GM19025 (cell line): Measurements from ENCODE around the gene HGS.
"Not testable (repeated sequence)": the region's sequence is repeated elsewhere in the genome, so short reads cannot be mapped to it uniquely, and the experiment has no call there.

ENCODE experiments used
- ATAC-seq: cut with Tn5 transposase; IDR thresholded peaks from one replicate; pipeline ENCODE4 v1.9.1; 2021; ENCODE audit warnings: mild to moderate bottlenecking, low read depth, moderate library complexity; ENCODE audit not compliant: unreplicated experiment

The HGS gene

DNA sequence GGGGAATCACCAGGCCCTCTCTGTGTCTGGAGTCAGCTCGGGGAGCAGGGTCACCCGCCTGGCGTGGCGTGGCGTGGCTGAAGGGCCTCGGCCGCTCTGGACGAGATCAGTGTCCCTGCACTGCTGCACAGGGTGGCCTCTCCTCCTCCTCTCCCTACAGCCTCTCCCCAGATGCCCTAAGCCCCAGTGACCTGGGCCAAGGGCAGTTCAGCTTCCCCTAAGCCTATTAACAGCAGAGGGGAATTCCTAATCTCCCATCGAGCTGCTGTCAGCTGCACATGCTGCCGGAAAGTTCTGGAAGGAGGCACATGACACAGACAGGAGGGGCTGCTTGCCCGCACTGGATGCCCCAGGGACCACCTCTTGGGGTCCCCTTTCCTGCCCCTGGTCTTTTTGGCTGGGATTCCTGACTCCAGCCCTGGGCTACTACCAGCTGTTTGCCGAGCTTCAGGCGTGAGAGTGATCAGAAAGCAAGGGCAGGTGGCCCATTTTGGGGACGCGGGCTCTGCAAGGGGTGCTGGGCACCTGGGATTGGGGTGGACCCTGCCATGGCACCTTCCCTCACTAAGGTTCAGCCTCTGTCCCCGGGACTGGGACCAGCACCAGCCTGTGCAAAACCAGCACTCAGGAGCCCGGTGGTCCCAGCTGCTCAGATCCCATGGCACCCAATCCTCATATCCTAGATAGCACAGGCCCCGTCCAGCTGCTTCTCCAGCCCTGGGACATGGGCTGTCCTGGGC, 28.3 kb upstream of the HGS start:
- no peak for ATAC-seq

DNA sequence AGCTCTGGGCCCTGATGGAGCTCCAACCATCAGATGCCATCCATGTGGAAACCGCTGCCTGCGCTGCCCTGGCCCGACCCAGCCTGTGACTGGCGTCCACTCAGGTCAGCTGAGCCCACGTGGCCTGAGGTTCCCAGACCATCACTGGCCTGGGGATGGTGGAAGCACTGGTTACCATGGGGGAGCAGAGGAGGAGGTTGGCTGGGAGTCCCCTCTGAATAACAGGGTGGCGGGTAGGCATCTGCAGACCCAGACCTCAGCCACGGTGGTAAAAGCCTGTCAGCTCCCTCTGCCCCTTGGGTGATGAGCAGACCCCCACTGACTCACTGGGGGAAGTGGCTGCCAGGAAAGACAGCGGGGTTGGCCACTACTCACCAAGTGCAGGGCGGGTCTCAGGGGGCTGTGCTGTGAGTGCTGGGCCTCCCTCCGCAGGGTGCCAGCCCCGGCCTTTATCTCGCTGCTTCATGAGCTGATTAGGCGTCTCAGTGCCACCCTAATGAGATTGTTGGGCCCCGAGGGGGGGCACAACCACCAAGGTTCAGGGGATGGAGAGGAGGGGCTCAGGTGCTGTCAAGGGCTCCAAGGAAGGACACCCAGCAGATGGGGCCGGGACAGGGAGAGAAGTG, 27.6 kb upstream of the HGS start, which contains the start of gene PDE6G:
TSS of gene PDE6G (minus strand) at position 425 of the 626 bp plus-strand sequence. CDS start 3,237 bp downstream, outside the sequence.
- ATAC-seq, result no peak

DNA sequence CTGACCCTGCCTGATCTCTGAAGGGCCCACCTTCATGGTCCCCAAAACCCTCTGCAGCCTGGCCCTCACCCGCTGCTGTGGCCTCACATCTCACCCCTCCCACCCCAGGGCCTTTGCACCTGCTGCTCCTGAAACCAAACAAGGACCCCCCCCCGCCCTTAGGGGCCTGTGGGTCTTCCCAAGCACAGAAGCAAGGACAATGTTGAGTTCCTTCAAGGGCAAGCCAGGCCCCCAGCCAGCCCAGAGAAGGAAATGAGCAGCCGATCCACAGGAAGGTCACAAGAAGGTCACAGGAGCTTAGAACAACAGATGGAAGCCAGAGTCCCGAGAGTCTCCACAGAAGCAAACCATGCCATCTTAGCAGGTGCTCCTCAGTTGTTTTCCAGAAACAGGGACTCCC, 27.0 kb upstream of the HGS start:
- ATAC-seq, result no peak

DNA sequence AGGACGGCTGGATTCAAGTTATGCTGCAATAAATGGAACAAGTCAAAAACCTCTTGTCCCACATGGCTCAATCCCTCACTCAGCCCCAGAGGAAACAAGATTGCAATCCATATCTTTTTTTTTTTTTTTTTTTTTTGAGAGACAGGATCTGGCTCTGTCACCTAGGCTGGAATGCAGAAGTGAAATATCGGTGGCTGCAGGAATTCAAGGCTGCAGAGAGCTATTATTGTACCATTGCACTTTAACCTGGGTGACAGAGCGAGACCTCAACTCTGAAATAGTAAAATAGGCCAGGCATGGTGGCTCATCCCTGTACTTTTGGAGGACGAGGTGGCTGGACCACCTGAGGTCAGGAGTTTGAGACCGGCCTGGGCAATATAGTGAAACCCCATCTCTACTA, 24.8 kb upstream of the HGS start:
- ATAC-seq, result no peak

DNA sequence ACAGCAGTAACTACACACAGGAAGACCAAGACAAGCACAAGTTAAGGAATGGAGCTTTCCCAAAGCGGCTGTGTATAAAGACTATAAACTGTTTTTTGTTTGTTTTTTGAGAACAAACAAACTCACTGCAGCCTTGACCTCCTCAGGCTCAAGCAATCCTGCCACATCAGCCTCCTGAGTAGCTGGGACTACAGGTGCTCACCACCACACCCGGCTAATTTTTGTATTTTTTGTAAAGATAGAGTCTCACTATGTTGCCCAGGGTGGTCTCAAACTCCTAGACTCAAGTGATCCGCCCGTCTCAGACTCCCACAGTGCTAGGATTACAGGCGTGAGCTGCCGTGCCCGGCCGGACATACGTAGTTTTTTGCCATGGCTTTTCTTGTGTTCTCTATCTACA, 23.4 kb upstream of the HGS start:
- ATAC-seq, result no peak

DNA sequence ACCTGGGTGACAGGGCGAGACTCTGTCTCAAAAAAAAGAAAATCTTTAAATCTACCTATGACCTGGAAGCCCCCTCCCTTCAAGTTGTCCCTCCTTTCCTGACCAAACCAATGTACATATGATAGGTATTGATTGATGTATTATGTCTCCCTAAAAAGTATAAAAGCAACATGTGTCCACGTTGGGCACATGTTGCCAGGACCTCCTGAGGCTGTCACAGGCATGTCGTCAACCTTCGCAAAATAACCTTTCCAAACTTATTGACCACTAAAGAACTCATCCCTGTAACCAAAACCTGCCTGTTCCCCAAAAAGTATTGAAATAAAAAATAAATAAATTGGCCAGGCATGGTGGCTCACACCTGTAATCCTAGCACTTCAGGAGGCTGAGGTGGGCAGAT, 21.8 kb upstream of the HGS start:
- no peak for ATAC-seq

DNA sequence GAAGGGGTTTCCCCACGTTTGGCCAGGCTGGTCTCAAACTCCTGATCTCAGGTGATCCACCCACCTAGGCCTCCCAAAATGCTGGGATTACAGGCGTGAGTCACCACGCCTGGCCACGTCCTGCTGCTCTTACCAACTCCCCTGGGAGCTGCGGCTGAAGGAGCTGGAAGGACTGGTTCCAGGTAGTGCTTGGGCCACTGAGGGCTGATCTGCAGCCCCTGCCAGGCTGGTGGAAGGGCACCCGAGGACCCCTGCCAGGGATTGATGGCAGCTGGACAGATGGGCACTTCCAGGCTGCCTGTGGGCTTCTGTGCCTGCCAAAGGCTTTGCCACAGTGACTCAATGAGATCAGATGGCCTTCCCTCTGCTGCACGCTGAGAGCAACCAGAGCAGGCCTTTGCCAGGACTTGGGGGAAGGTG, 19.8 kb upstream of the HGS start:
- no peak for ATAC-seq

DNA sequence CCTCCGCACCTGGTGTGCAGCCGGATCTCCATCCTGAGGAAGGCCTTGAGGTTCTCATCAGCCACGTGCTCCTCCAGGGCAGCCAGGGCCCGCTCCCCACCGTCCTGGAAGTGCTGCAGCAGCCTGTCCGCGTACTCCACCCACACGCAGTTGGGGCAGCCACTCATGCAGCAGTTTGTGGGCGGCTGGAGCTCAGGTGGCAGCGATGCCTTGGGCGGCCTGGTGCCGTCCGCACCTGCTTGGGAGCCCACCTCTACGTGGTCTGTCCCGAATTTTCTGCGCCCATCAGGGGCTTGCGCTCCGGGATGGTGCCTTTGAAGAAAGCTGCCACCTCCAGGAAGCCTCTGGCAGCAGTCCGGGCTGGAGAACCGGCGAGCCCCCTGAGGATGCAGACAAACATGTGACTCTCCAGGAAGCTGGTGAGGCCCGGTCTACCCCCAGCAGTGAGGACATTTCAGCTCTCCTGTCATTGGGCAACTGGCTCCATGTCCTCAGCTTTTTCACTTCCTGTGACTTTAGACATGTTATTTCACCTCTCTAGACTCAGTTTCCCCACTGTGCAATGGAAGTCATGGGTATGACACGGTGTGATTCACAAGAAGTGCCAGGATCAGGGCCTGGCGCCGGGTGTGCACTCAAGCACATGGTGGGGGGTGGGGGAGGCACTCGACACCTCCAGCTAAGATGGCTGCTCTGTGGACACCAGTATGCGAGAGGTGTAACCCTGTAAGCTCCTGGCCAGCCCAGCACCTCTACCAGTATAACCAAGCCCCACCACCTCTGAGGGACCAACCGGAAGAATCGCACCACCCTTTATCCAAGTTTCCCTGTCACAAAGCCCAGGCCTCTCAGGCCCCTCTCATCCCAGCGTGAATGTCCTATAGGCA, 18.4 kb upstream of the HGS start:
- ATAC-seq, result no peak

DNA sequence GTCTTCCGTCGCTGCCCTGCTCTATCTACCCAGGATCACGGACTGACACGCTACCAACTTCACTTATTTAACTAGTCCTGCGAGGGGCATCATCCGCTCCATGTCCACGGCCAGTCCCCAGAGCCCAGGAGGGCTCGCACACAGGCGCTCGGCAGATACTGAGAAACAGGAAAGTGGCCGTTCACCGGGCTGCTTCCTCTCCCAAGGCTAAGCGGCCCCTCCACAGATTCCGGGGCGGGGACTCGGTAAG, 17.8 kb upstream of the HGS start:
- ATAC-seq, result no peak

DNA sequence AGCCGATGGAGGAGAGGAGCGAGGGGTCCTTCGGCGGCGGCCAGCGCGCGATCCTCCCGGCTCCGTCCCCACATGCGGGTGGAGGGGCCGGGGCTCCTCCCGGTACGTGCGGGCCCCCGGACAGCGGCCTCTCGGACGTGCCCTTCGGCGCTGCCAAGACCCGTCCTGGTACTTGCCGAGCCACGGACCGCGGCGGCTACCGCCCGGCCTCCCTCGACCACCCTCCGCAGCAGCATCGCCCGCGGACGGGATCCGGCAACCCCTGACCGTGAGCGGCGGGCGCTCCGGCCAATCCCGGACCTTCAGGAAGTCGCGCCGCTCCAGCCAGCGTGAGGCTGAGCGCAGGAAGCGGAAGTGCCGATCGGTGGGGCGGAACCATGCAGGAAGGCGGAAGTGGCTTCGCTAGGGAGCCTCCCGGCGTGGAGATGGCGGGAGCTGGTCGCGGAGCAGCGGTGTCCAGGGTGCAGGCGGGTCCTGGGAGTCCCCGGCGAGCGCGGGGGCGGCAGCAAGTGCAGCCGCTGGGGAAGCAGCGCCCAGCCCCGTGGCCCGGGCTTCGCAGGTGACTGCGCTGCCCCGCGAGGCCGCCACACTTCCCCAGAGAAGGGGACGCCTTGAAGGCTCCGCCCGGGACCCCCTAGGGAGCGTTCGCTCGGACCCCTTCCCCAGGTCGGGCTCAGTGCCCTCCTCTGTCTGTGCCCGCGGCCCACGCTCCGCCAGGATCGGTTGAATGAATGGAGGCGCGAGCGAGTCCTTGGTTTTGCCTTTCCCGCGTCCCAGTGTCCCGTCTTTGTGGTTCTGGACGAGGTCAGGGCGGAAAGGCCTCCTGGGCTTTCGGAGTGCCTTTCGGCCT, 17.2 kb upstream of the HGS start, which contains the start of the genes CCDC137 and OXLD1:
TSS of gene CCDC137 (plus strand) at position 396 of the 850 bp plus-strand sequence. CDS start at position 426, 30 bp downstream.
TSS of gene OXLD1 (minus strand) at position 264 of the 850 bp plus-strand sequence. CDS start at position 236, 28 bp downstream.
- ATAC-seq, result peak; percentile 90

DNA sequence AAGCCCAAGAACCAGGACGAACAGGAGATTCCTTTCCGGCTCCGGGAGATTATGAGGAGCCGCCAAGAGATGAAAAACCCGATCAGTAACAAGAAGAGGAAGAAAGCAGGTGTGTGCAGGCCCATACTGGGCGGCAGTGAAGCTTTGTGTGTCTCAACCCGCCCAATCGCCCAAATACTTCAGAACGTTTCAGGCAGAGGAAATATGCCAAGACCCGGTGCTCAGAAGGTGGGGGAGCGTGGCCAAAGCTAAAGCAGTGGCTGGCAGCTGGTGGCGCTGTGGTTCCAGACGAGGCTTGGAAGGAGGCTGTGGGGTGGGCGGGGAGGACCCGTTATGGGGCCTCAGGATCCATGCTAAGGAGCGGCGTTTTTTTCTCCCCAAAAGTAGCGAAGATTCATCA, 16.1 kb upstream of the HGS start:
- no peak for ATAC-seq

DNA sequence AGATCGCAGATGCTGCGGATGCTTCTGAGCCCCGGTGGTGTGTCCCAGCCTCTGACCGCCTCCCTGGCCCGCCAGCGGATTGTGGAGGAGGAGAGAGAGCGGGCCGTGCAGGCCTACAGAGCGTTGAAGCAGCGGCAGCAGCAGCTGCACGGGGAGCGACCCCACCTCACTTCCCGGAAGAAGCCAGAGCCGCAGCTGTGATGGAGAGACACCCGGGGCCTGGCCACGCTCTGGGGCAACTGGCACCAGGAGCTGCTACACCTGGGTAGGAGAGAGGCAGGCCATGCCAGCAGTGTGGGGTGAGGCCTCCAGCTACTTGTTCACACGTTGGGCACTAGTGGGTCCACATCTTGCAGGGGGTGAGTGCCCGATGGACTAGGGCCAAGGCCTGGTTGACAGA, 11.3 kb upstream of the HGS start:
- ATAC-seq, result no peak

DNA sequence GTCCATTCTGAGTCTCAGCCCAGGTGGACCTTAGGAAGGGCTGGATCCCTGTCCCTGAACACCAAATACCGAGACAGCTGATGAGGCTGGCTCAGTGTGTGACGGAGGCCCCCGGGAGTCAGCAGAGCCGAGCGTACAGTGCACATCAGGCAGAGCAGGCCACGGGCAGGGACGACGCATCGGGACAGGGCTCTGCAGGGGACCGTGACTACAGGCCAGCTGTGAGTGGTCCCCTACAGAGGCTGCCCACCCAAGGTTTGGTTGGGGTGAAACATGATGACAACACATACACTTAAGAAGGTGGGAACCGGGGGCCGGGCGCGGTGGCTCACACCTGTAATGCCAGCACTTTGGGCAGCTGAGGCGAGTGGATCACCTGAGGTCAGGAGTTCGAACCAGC, 10.9 kb upstream of the HGS start:
- ATAC-seq, result no peak

DNA sequence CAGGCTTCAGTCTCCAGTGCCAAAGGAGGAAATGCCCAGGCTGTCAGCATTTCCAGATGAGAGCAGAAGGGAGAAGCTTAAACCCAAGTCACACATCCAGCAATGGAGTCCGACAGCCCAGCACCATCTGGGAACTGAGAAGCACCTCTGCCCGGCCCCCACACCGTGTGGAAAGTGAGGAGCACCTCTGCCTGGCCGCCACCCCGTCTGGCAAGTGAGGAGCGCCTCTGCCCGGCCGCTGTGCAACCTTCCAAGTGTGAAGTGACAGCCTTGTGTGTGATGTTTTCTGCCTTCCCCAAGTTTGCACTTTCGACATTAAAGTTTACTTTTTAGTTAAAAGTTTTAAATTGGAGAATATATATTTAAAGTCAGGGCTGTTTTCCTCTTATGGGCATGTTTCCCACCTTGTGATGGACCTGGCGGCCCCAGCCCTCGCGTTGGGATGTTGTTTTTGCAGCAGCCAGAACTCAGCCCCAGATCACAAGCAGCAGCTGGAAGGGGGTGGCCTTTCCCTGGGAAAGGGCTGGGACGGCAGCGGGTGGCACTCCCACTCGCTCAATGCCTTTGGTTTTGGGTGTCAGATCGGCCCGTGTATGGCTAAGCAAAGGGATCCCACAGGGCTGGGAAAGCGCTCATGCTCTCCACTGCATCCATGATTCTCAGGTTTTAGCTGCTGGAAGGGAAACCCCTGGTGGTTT, 10.1 kb upstream of the HGS start:
- no peak for ATAC-seq

DNA sequence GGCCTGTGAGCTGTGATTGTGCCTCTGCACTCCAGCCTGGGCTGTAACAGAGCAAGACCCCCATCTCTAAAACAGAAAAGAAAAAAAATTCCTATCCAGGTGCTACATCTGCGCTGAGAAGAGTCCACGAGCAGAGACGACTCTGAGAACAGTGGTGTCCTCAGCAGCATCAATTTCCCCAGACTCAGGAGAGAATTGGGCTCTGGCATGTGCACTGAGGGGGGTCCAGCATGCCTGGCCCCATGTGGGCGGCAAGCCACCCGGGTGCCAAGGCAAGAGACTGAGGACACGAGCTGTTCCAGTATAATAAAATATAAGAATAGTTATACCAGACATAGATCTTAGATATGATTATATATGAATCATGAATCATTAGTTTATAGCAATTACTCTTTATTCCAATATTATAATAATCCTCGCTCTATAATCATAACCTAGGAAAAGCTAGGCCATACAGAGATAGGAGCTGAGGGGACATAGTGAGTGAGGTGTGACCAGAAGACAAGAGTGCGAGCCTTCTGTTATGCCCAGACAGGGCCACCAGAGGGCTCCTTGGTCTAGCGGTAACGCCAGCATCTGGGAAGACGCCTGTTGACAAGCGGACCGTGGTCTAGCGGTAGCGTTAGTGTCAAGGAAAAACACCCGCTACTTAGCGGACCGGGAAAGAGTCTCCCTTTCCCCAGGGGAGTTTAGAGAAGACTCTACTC, 8.1 kb upstream of the HGS start:
- ATAC-seq, result not testable (repeated sequence)

DNA sequence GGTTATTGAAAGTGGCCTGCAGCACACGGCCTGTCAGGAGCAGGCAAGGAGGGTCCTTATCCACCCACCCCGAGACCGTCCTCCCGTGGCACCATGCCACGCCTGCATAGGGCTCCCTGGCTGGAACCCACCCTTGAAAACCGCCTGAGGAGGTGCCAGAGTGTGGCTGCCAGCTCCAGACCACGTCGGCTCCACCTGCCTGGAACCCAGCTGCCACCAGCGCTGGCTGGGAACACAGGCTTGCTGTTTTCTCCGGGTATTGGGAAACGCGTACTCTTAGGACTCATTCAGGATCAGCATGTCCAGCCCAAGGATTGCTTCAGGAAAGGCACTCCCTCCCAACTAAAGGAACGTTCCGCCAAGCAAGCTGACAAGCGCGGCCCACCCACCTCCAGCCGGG, 6.9 kb upstream of the HGS start:
- ATAC-seq, result no peak

DNA sequence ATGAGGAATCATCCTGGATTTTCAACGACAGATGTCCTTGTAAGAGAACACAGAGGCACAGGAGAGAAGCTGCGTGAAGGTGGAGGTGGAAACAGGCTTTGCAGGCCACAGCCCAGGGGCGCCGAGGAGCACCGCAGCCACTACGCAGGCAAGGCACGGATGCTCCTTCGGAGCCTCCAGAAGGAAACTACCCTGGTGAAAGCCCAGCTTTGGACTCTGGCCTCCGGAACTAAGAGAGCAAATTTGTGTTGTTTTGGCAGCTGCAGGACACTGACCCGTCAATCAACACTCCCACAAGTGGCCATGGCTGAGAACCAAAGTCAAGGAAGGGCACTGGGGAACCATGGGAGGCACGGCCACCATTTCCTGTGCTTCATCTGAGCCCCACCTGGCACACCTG, 3.7 kb upstream of the HGS start:
- ATAC-seq, result no peak

DNA sequence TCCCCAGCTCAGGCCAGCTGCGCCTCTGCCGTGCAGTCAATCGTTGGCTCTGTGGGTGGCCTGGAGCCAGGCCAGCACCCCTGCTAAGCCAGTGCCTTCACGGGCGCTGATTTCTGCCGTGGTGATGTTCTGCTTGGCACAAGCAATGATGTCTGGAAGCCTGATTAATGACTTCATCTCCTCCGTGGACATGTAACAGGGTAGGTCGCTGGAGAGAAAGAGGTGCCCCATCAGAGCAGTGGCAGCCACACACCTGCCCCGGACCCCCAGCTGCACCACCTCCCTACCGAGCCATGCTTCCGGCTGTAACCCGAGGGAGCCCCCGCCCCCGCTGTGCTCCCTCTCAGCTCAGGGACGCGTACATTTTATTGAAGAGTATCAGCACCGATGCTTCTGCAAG, 2.1 kb upstream of the HGS start:
- ATAC-seq, result no peak

DNA sequence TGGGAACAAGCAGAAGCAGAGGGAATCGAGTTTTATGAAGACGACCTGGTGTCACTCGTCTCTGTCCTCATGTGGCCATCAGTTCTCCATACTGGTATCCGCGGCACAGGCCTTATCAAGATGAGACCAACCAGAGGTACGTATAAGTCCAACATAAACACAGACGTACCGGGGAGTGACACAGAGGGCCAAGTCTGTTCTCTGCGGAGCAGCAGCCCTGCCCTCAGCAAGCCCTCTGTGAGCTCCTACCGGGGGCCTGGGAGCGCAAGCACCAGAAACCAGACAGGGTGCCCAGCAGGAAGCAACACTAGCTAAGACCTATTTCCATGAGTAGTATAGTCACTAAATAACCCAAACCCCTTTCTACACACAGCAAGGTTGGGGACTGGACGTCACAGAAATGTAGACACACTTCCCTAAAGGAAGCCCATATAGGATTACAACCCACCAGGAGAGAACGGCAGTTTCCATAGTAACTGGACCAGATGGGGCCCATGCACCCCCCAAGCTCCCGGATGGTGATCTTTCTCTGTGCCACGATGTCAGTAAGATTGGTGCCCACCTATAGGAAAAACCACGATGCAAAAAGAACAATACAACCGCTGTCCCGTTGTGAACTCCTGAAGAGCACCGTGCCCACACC, 1.1 kb upstream of the HGS start:
- no peak for ATAC-seq
